Fibroblast of upper back skin (primary cell): ENCODE results near the gene CHST14.
A peak's percentile ranks its signal among the peaks of the same experiment; 100 is the strongest.
"Not testable (repeated sequence)": the region's sequence is repeated elsewhere in the genome, so short reads cannot be mapped to it uniquely, and the experiment has no call there.

ENCODE experiments used
- DNase-seq: peaks from one replicate; pipeline ENCODE4 v3.0.0-alpha.2; 2013

CHST14 gene

GRCh38 chr15:40440743-40441564 lies 29.8 kb upstream of the CHST14 start, which contains the start of gene BAHD1:
Gene BAHD1 (plus strand): TSS chr15:40440953. CDS start chr15:40458465, 17,512 bp downstream.
- DNase-seq: peak; percentile 95

GRCh38 chr15:40441565-40442531 lies 28.9 kb upstream of the CHST14 start:
- no peak for DNase-seq

GRCh38 chr15:40443255-40443654 lies 27.5 kb upstream of the CHST14 start:
- no peak for DNase-seq

- DNase-seq: no peak
Measured at GRCh38 chr15:40443846-40444245, 26.9 kb upstream of the CHST14 start.

GRCh38 chr15:40444736-40445135 lies 26.0 kb upstream of the CHST14 start:
- DNase-seq: no peak

- DNase-seq: peak; percentile 69
Measured at GRCh38 chr15:40445421-40445922, 25.3 kb upstream of the CHST14 start.

GRCh38 chr15:40446144-40446543 lies 24.6 kb upstream of the CHST14 start:
- DNase-seq: no peak

- DNase-seq: no peak
Measured at GRCh38 chr15:40448354-40448753, 22.4 kb upstream of the CHST14 start.

- peak; percentile 37 for DNase-seq
Measured at GRCh38 chr15:40449275-40449674, 21.5 kb upstream of the CHST14 start.

GRCh38 chr15:40450047-40450446 lies 20.7 kb upstream of the CHST14 start:
- DNase-seq: no peak

- no peak for DNase-seq
Measured at GRCh38 chr15:40451527-40452158, 19.1 kb upstream of the CHST14 start.

GRCh38 chr15:40452296-40453090 lies 18.3 kb upstream of the CHST14 start:
- no peak for DNase-seq

GRCh38 chr15:40453941-40454340 lies 16.8 kb upstream of the CHST14 start:
- DNase-seq: not testable (repeated sequence)

GRCh38 chr15:40454904-40455391 lies 15.8 kb upstream of the CHST14 start:
- peak; percentile 48 for DNase-seq

- no peak for DNase-seq
Measured at GRCh38 chr15:40456299-40456712, 14.5 kb upstream of the CHST14 start.

GRCh38 chr15:40456738-40457137 lies 14.0 kb upstream of the CHST14 start:
- no peak for DNase-seq

- DNase-seq: no peak
Measured at GRCh38 chr15:40458495-40459371, 12.1 kb upstream of the CHST14 start.

GRCh38 chr15:40459391-40460015 lies 11.3 kb upstream of the CHST14 start:
- no peak for DNase-seq

GRCh38 chr15:40460404-40460803 lies 10.4 kb upstream of the CHST14 start:
- DNase-seq: no peak

GRCh38 chr15:40461958-40462357 lies 8.8 kb upstream of the CHST14 start:
- no peak for DNase-seq
